TTC549 (cell line): Measurements from ENCODE around the gene ALDOA.
A peak's percentile ranks its signal among the peaks of the same experiment; 100 is the strongest.

Experiments
- FAIRE-seq: peaks from 2 replicates; lab custom pipeline; 2012; peaks lifted over from hg19 to GRCh38; lab: Jason Lieb, UNC

ALDOA gene

DNA sequence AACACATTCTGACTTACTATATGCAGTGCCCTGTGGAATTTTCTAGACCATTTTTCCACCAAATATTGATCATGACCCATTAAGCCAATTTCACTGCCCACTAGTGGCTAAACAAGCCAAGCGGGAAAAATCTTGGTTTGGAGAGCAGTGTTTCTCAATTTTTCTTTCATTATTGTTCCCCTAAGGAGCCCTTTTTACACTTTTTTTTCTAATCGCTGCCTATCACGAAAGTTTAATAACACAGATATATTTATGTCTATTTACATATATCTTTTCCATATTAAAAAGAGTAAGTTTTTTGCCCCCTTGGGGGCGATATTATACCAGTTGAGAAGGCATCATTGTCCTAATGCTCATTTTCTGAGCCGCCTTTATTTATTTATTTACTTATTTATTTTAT, 23.7 kb upstream of the ALDOA start:
- peak; percentile 76 for FAIRE-seq

GRCh38 chr16:30046178-30046577, 19.4 kb upstream of the ALDOA start:
- no peak for FAIRE-seq

GRCh38 chr16:30046588-30046987, 19.0 kb upstream of the ALDOA start:
- no peak for FAIRE-seq

DNA sequence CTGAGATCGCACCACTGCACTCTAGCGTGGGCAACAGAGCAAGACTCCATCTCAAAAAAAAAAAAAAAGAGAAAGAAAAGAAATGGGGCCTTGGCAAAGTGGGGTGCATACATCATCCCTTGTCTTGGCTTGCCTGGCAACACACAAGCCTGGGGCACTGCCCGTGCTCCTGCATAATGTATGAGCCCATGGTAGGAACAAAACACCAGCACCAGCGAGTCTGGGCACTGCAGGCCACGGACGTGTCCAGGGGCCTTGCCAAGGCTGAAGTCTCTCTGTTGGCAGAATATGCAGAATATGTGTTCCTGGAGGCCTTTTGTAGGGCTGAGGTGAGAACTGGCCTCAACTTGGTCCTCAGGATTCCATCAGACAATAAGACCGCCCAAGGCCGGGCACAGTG, 15.7 kb upstream of the ALDOA start:
- FAIRE-seq: no peak

DNA sequence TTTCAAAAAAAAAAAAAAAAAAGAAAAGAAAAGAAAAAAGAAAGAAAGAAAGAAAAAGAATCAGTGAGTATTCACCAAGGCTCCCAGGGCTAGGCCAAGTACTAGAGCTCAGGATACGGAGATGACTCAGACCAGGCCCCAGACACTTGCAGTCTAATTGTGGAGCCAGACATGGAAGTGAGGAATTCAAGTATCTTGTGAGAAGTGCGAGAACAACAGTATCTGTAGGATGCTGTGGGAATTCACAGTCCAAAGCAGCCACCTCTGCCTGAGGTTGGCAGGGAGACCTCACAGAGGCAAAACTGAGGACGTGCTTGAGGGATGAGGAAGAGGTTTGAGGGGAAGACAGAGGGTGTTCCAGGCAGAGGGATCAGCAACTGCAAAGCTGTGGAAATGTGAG, 14.0 kb upstream of the ALDOA start:
- FAIRE-seq: no peak

DNA sequence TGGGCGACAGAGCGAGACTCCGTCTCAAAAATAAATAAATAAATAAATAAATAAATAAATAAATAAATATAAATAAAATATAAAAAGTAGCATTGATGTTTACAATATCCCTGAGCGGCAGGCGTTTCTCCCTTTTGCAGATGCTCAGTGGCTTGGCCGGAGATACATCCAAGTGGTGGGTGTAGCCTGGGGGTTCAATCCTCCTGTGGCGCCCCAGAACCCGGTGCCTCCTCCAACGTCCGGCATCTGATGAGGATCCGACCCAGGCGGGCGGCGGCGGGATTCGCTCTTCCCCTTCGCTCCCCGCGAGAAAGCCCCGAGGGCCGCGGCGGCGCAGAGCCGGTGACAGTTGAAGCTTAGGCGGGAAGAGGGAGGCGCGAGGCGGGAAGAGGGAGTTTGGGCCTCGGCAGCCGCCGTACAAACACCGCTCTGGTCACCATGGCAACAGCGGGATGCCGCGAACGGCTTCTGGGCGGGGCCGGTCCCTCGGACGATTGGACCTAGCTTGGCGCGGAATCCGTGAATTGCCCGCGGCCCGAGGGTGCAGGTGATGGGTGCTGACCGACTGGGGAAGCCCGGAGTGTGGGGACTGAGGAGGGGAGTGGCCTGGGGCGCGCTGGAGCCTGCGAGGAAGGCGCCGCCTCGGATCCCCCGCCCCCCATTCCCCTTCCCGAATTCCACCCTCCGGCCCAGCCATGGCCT, 12.7 kb upstream of the ALDOA start:
- FAIRE-seq: no peak

- no peak for FAIRE-seq
These were observed 12.1 kb upstream of the ALDOA start for GRCh38 chr16:30053376-30054015.

DNA sequence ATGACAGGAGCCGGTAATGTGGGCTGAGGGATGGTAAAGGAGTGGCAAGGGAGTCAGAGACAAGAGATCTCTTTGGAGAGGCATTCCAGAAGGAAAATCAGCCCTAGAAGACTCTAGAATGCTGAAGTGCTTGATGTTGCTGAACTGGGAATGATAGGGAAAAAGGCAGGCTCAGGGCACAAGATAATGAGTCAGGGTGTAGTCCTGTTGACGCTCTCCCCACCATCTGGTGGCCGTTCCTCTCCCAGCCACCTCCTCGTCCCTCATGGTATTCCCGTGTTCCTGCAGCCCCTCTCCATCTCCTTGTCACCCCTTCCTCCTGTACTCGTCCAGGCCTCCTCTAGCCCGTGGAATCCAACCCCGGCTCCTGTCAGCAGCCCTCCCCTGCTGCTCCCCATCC, 11.1 kb upstream of the ALDOA start:
- no peak for FAIRE-seq

- no peak for FAIRE-seq
These were observed 10.5 kb upstream of the ALDOA start for GRCh38 chr16:30054959-30055553.

- no peak for FAIRE-seq
These were observed 5.2 kb upstream of the ALDOA start for GRCh38 chr16:30060346-30060745.

DNA sequence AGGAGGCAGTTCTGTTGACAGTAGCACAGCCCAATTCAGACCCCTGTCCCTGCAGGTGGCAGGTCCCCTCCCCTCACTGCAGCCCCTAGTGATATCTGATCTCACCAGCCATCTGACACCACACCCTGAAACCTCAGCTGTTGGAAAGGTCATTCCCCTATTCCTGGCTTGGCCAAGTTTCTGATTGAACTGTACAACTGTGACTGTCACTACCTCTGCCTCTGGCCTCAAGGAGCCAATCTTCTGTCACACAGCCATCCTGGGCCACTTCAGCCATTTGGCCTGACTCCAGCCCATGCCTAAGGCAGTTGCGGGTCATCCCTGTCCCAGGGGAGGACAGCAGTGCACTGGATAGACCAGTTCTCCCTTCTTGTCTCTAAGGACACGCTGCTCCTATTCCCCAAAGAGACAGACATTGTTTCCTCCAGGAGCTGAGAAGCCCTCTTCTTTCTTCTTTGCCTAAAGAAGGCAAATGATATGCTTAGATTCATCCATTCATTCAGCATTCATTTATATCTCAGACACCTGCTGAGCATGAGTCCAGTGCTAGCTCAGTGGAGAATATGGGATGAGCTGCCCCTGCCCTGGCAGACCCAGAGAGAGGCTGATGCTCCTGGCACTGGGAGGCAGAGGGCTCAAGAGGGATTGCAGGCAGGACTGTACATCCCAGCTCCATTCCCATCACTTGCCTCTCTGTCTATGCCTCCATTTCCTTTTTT, 4.6 kb upstream of the ALDOA start:
- no peak for FAIRE-seq

GRCh38 chr16:30063278-30063892, 2.2 kb upstream of the ALDOA start:
- no peak for FAIRE-seq

DNA sequence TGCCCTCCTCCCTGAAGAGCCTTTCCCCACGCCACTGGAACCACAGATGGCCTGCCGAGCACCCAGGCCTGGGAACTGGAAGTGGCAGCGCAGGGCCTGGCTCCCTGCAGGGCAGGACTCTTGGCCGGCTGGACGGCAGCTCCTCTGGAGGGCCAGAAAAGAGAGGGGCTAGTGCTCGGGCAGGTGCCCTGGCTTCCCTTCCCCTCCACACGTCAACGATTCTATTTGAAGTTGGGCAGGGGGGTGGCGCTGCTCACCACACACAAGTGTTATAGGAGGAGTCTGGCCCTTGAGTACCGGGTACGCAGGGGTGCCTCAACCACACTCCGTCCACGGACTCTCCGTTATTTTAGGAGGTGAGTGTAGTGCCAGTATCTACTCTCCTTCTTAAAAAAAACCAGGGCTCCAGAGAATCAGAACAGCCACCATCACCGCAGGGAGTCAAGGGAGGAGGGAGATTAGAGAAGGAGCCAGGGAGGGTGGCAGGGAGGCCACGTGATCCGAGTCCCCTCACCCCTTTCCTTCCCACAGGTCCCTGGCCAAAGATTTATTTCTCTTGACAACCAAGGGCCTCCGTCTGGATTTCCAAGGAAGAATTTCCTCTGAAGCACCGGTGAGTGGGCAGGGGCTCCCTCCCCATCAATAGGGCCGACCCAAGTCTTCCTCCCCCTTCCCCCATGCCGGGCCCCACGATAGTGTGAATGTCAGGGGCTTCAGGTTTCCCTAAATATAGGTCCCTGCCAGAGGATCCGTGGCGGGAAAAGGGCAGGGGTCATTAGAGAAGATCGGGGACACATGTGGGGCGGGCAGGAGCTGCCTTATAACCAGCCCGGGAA, 1.4 kb upstream of the ALDOA start:
- no peak for FAIRE-seq

- FAIRE-seq: no peak
These were observed 845 bp upstream of the ALDOA start for GRCh38 chr16:30064729-30065101.

- no peak for FAIRE-seq
These were observed 592 bp downstream of the ALDOA start for GRCh38 chr16:30065943-30066760.

GRCh38 chr16:30066761-30067583, 1.4 kb downstream of the ALDOA start:
- FAIRE-seq: no peak

DNA sequence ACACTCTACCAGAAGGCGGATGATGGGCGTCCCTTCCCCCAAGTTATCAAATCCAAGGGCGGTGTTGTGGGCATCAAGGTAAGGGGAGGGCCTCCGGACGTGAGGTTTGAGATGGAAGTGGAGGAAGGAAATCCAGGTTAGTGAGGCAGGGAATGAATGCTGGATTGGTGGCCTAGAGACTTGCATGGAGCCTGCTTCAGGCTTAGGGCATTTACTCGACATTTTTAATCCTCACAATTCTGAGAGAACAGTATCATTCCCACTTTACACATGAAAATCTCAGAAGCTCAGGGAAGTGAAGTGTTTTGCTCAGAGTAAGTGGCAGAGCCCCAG, 2.0 kb downstream of the ALDOA start:
- FAIRE-seq: no peak

DNA sequence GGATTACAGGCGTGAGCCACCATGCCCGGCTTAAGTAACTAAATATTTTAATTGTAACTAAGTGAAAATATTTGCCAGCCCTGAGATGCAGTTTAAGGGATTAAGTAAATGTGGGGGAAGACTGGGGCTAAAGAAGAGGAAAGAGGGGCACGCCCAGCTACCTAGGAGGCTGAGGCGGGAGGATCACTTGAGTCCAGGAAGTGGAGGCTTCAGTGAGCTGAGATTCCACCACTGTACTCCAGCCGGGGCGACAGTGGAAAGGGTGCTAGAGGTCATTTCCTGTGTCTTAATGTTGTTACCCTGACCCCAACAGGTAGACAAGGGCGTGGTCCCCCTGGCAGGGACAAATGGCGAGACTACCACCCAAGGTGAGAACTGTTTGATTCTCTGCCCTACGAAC, 2.8 kb downstream of the ALDOA start:
- no peak for FAIRE-seq

DNA sequence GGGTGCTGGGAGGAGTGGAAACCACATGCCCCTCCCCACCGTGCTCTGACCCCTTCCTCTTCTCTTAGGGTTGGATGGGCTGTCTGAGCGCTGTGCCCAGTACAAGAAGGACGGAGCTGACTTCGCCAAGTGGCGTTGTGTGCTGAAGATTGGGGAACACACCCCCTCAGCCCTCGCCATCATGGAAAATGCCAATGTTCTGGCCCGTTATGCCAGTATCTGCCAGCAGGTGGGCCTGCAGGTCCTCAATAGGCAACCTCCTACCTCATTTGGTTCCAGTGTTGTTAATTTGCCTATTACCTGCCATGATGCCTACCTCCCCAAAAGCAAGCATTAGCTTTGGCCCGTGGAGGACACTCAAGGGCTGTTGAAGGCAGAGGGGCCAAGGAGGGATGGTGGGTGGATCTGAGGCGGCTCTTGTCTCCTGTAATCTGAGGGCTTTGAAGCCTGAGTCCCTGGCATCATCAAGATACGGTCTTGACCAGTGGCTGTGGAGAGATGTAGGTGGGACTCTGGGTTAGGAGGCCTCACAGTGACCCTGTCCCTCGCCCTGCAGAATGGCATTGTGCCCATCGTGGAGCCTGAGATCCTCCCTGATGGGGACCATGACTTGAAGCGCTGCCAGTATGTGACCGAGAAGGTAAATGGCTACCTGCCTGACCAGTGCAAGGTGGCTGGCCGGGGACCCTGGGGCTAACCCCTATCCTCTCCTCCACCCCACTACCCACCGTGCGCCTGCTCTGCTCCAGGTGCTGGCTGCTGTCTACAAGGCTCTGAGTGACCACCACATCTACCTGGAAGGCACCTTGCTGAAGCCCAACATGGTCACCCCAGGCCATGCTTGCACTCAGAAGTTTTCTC, 3.4 kb downstream of the ALDOA start:
- no peak for FAIRE-seq
